Choroid plexus epithelial cell (primary cell): ENCODE results near the gene LIPA.

ENCODE experiments used
- DNase-seq: peaks from one replicate; pipeline ENCODE4 v3.0.0-alpha.2; 2010; ENCODE audit warnings: low read depth
- H3K4me3 ChIP-seq: 2 replicates; pipeline ENCODE4 v1.5.1; 2011; ENCODE audit warnings: low read depth, mild to moderate bottlenecking, control low read depth, low read length, moderate library complexity
- TF ChIP-seq, protein P1 (sequence below): conservative IDR thresholded peaks from 2 replicates; pipeline ENCODE4 v1.5.1; 2011; ENCODE audit warnings: low read depth, mild to moderate bottlenecking, control low read depth, inconsistent platforms, low read length, moderate library complexity

Gene LIPA

DNA sequence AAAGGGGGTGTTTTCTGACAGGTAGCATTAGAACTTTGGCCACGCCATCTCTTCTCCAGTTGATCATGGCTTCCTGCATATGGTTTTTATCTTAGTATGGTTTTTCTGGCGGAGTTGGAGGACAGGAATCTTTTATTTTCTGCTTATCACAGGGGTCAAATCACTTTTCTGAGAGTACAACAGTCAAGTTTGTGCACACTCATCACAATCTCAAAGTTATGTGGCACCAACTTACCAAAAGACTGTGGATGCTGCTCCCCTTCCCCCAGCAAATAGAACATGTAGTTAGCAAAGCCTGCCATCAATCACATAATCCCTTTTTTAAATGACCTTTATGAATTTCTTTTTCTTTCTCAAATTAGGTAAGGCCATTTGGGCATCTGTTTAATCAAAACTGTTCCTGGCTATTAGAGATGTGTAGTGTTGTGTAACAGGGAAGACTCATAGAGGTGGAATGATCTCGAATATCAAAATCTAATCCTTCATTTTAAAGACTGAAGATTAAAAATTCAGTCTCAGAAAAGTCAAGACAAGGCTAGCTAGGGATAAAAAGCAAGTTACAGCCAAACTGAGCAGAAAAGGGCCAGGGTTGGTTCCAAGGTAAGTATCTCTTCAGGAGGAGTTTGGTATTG lies 40.7 kb downstream of the LIPA start:
- H3K4me3 ChIP-seq = no peak overlapping the region
- DNase-seq = no peak
- TF ChIP-seq, protein P1, sequence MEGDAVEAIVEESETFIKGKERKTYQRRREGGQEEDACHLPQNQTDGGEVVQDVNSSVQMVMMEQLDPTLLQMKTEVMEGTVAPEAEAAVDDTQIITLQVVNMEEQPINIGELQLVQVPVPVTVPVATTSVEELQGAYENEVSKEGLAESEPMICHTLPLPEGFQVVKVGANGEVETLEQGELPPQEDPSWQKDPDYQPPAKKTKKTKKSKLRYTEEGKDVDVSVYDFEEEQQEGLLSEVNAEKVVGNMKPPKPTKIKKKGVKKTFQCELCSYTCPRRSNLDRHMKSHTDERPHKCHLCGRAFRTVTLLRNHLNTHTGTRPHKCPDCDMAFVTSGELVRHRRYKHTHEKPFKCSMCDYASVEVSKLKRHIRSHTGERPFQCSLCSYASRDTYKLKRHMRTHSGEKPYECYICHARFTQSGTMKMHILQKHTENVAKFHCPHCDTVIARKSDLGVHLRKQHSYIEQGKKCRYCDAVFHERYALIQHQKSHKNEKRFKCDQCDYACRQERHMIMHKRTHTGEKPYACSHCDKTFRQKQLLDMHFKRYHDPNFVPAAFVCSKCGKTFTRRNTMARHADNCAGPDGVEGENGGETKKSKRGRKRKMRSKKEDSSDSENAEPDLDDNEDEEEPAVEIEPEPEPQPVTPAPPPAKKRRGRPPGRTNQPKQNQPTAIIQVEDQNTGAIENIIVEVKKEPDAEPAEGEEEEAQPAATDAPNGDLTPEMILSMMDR = no peak

DNA sequence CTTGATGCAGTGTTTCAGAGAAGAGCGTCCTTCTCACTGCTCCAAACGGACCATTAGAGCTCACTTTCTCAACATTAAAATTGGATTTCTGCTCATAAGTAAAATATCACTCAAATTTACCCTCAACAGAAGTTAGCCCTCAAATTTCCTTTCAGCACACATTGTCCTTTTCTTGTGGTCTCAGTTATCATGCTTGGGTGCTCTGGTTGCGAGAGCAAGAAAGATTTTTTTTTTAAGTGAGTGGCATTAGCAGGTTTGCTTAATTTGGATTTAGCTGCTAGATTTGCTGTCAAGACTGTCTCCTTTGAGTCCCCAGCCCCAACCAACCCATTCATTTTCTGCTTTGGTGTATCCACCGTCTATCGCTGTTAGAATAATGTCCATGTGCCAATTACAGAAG lies 41.9 kb downstream of the LIPA start:
- H3K4me3 ChIP-seq = no peak overlapping the region
- TF ChIP-seq, protein P1 = no peak
- DNase-seq = no peak

DNA sequence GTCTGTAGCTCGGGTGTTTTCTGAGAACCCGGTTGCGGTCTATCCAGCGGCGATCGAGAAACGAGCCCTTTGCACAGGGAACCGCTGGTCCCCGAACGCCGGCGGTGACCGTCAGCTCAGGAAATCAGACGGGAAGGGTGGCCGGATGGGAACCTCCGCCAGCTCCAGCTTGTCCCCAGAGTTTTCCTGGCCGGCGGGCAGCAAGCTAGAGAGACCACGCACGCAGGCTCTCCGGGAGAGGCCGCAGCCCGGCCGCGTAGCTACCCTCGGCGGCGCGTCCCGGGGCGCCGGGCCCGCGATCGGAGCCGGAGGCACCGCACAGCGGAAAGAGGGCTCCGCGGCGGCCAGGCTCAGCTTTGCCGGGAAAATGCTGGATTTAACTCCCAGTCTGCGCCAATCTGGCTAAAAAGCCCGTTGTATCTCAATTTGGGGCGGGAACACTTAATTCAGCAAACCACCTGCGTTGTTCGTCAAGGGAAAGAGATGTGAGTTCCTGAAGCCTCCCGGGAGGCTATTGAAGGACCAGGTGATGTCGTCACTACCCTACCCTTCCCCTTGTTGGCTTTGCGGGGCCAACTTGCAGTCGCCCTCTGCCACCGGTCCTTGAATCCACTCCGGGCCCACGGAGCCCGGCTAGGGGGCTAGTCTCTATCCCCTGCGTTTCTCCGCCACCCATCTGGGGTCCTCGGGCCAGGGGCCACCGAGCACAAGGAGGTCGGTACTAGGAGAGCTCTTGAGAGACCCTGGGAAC lies 43.6 kb downstream of the LIPA start:
- TF ChIP-seq, protein P1 = no peak
- peak overlapping the region; percentile 63 for H3K4me3 ChIP-seq
- no peak for DNase-seq

DNA sequence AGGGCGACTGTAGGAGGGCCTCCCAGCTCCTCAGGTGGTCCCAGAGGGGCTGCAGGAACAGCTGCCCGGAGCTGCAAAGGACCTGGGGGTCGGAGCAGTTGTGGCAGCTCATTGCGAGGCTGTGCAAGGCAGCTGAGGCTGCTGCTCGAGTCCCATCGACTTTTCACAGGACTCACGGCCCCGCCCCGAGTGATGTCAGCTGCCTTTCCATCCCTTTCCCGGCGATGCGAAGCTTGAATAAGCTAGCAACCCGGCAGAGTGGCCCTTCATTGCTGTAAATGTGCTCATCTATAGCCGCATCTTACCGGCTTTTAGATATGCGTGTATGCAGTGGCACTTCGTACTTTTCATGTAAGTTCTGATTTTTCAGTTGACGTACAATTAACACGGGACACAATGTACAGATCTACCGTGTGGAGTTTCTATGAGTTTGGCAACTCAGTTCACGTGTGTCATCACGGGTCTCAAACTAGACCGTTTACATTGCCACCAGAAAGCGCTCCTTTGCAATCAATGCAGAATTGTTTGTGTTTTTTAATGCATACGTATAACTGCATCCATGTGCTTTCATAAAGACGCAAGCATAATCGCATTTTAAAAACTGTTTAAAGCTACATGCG lies 44.3 kb downstream of the LIPA start, which contains the start of gene CH25H:
Gene CH25H, minus strand, starts transcription at position 137 of the 620 bp plus-strand sequence. Its CDS starts 25 bp downstream, at position 112.
- TF ChIP-seq, protein P1 = no peak
- DNase-seq = peak; percentile 82
- peak within 1 kb of the TSS; percentile 63 for H3K4me3 ChIP-seq

DNA sequence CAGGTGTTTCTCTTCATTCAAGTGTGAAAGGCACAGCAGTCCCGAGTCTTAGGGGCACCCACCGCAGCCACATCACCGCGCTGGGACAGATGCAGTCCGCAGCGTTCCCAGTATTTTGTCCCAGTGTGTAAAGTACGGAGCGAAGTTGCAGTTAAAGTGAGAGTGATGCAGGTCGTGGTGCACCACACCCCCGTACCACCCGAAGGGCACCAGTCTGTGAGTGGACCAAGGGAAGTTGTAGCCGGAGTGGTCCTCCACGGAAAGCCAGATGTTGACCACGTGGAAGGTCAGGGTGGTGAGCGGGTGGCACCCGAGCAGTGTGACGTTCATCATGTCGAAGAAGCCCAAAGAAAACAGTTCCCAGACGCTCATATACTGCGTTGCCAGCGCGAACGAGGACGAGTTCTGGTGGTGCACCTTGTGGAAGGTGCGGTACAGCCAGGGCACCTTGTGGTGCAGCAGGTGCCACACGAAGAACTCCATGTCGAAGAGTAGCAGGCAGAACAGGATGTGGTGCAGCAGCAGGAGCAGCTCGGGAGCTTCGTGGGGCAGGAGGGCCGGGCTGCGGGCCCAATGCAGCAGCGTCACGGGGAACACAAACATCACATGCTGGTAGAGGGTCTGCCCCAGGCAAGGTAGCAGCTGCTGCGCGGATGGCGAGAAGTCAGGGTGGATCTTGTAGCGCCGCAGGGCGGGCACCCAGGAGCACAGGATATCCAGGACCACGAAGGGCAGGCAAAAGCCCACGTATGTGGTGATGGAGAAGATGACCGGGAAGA lies 45.0 kb downstream of the LIPA start:
- H3K4me3 ChIP-seq = peak overlapping the region; percentile 63
- DNase-seq = peak; percentile 59
- TF ChIP-seq, protein P1 = peak; percentile 21

DNA sequence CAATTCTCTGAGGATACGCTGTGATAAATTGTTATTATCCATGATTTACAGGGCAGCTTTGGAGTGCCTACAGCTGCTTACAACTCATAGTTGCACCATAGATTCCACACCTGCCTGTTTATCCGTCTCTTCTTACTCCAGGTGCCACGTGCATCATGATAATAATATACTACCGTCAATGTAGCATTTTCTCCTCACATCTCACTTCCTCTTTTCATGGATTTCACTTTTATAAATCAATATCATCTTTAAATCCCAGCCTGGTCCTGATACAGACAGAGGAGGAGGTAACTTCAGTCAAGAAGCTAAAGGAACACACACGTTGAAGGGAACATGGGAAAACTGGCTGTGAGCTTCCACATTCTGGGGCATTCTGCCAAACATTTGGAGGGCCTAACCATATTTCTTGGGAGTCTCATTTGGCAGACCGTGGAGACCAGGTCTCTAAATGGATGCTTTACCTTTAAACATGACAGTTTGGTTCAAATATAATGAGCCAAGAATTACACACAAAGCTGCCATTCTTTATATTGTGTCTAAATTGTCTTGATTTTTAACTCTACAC lies 46.9 kb downstream of the LIPA start:
- TF ChIP-seq, protein P1 = no peak
- no peak for DNase-seq
- no peak overlapping the region for H3K4me3 ChIP-seq
